Stimulated activated CD4-positive, alpha-beta T cell treated with anti-CD3 and anti-CD28 coated beads, Interleukin-4, amount 100 ng/mL, for 4 hours (primary cell): ENCODE measurements around the gene TECPR1.

ENCODE experiments used
- DNase-seq, 2 experiments: peaks; one replicate each; pipeline ENCODE4 v3.0.0-alpha.2; 2020

The TECPR1 gene

GRCh38 chr7:98242342-98242741 is 9.7 kb downstream of the TECPR1 start:
- DNase-seq = no peak

GRCh38 chr7:98241674-98242241 is 10.3 kb downstream of the TECPR1 start:
- DNase-seq = no peak

GRCh38 chr7:98240961-98241673 is 10.9 kb downstream of the TECPR1 start:
- DNase-seq = no peak

- DNase-seq = no peak
These were observed 13.1 kb downstream of the TECPR1 start for GRCh38 chr7:98238976-98239375.

GRCh38 chr7:98238076-98238475 is 14.0 kb downstream of the TECPR1 start:
- no peak for DNase-seq

GRCh38 chr7:98236355-98237185 is 15.5 kb downstream of the TECPR1 start:
- DNase-seq = no peak

- no peak for DNase-seq
These were observed 16.1 kb downstream of the TECPR1 start for GRCh38 chr7:98235901-98236300.

GRCh38 chr7:98234429-98235147 is 17.4 kb downstream of the TECPR1 start:
- DNase-seq = no peak

- DNase-seq = no peak
These were observed 18.6 kb downstream of the TECPR1 start for GRCh38 chr7:98233219-98234070.

GRCh38 chr7:98232799-98233198 is 19.2 kb downstream of the TECPR1 start:
- no peak for DNase-seq

- DNase-seq = no peak
These were observed 19.8 kb downstream of the TECPR1 start for GRCh38 chr7:98232263-98232585.

- DNase-seq = no peak
These were observed 20.4 kb downstream of the TECPR1 start for GRCh38 chr7:98231493-98232262.

- no peak for DNase-seq
These were observed 21.1 kb downstream of the TECPR1 start for GRCh38 chr7:98230746-98231471.

- DNase-seq = no peak
These were observed 21.9 kb downstream of the TECPR1 start for GRCh38 chr7:98229991-98230745.

- DNase-seq = no peak
These were observed 22.6 kb downstream of the TECPR1 start for GRCh38 chr7:98229441-98229840.

GRCh38 chr7:98228801-98229200 is 23.2 kb downstream of the TECPR1 start:
- no peak for DNase-seq

- no peak for DNase-seq
These were observed 24.1 kb downstream of the TECPR1 start for GRCh38 chr7:98227939-98228338.

GRCh38 chr7:98225913-98226614 is 26.0 kb downstream of the TECPR1 start:
- DNase-seq = no peak

- no peak for DNase-seq
These were observed 27.3 kb downstream of the TECPR1 start for GRCh38 chr7:98224701-98225181.
